Mucosa of rectum (tissue), 2 donors: ENCODE measurements around the gene DUSP28.
A peak's percentile ranks its signal among the peaks of the same experiment; 100 is the strongest.
"Not testable (repeated sequence)": the region's sequence is repeated elsewhere in the genome, so short reads cannot be mapped to it uniquely, and the experiment has no call there.

Experiments used
- H3K27ac ChIP-seq, 2 donors: one replicate each; pipeline ENCODE4 v1.7.0; 2013; ENCODE audit warnings: inconsistent platforms in 2 of 2, low read depth in 2 of 2, low read length in 2 of 2
- H3K27me3 ChIP-seq, 2 donors: one replicate each; pipeline ENCODE4 v1.7.0; 2013; ENCODE audit warnings: low read length in 2 of 2; ENCODE audit not compliant: control insufficient read depth in 2 of 2, insufficient read depth in 2 of 2
- H3K36me3 ChIP-seq, 2 donors: one replicate each; pipeline ENCODE4 v1.7.0; 2013; ENCODE audit warnings: low read length in 2 of 2; ENCODE audit not compliant: control insufficient read depth in 2 of 2, insufficient read depth in 2 of 2
- H3K4me1 ChIP-seq, 2 donors: one replicate each; pipeline ENCODE4 v1.7.0; 2013; ENCODE audit warnings: low read length in 2 of 2, mild to moderate bottlenecking in 1 of 2; ENCODE audit not compliant: control insufficient read depth in 2 of 2, insufficient read depth in 2 of 2
- H3K4me3 ChIP-seq, 2 donors: one replicate each; pipeline ENCODE4 v1.7.0; 2013; ENCODE audit warnings: low read length in 2 of 2
- H3K9ac ChIP-seq, 2 donors: one replicate each; pipeline ENCODE4 v1.7.0; 2013; ENCODE audit warnings: low read length in 2 of 2, low read depth in 1 of 2, mild to moderate bottlenecking in 1 of 2
- H3K9me3 ChIP-seq, 2 donors: one replicate each; pipeline ENCODE4 v1.7.0; 2013; ENCODE audit warnings: low read length in 2 of 2; ENCODE audit not compliant: control insufficient read depth in 2 of 2
- donor health status: healthy.
- donor health status: Normal muscosa, but diverticular disease.

DUSP28 gene

DNA sequence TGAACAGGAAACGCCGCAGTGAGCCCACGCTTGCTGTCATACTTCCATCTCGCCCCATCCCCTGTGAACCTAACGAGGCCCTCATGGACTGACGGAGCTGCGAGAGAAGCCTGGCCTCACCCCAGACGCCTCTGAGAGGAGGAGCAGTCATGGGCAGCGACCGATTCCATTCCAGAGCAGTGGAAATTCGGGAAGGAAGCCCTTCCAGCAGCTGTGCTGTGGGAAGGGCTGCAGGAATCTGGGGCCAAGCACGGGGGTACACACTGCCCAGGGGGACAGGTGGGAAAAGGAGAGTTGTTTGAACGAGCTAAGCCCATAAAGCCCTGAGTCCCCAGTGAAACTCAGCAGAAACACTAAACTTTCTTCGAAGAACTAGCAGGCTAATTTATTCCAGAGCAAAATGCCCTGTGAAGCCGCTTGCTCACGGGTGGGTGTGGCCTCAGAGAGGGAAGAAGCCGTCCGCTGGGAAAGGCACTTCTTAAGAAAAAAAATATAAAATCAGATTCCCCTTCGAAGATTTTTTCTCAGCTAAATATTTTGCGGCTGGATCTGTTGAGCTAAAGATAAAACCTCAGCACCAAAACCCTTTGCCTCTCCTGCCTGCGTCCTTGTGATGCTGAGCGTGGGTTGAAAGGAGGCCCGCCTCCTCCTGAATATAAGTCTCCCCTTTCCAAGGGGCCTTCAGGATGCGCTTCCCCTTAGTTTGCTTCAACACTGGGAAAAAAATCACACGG is 40.6 kb upstream of the DUSP28 start:
- Histone ChIP-seq H3K27me3 (no peaks in the 10 kb centered on the region), H3K9me3 (no peaks in the 10 kb centered on the region), H3K9ac (no peak overlapping the region), H3K27ac (no peak overlapping the region), H3K4me1 (no peaks in the 10 kb centered on the region), H3K4me3 (peak overlapping the region in 1 of 2 donors; percentile 26), H3K36me3 (peaks cover 16 to 19% of the 10 kb centered on the region in 2 donors)

DNA sequence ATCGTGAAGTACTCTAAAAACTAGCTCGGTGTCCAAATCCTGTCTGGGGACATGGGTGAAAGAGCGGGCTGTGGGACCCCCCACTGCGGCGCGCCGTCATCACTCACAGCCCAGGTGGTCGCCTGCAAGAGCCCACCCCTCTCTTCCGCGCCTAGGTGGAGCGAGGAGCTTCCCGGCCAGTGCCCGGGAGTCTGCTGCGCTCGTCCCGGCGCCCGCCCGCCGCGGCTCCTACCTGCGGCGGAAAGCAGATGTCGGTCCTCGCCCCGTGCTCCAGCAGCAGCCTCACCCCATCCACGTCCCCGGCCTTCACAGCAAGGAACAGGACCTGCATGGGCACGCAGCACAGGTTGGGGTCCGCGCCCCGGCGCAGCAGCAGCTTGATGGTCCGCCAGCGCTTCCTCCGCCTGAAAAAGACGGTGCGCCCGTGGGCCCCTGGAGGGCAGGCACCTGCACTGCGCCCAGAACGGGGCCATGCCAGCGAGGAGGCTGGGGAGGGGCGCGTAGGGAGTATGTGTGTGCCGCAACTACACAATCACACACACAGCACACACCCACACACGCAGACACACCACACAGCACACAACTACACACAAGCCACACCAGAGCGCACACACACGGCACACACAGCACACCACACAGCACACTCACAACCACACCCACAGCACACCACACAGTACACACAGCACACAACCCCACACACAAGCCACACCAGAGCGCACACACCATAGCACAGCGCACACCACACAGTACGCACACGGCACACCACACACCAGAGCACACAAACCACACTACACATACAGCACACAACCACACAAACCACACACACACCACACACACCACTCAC is 39.8 kb upstream of the DUSP28 start:
- Histone ChIP-seq H3K27me3 (no peaks in the 10 kb centered on the region), H3K9ac (no peak overlapping the region), H3K4me3 (no peak overlapping the region)

GRCh38 chr2:240520974-240521350 is 39.2 kb upstream of the DUSP28 start:
- no peak overlapping the region for H3K27ac ChIP-seq
- H3K4me1 ChIP-seq, result no peaks in the 10 kb centered on the region
- H3K36me3 ChIP-seq, result peaks cover 19 to 30% of the 10 kb centered on the region in 2 donors
- H3K27me3 ChIP-seq, result no peaks in the 10 kb centered on the region
- H3K9me3 ChIP-seq, result peaks cover 4 to 11% of the 10 kb centered on the region in 2 donors
- no peak overlapping the region for H3K9ac ChIP-seq
- H3K4me3 ChIP-seq, result no peak overlapping the region

More for the DNA sequence above, 39.8 kb upstream of the DUSP28 start:
- Histone ChIP-seq H3K4me1 (no peaks in the 10 kb centered on the region), H3K27ac (no peak overlapping the region), H3K9me3 (peaks cover 3 to 6% of the 10 kb centered on the region in 2 donors), H3K36me3 (peaks cover 16 to 24% of the 10 kb centered on the region in 2 donors)

DNA sequence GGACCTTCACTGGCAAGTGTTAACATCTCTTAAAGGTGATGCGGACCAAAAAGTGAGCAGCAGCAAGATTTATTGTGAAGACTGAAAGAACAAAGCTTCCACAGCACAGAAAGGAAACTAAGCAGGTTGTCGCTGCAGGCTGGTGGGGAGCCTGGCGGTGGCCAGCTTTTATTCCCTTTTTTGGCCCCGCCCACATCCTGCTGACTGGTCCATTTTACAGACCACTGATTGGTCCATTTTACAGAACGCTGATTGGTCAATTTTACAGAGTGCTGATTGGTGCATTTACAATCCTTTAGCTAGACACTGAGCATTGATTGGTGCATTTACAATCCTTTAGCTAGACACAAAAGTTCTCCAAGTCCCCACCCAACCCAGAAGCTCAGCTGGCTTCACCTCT is 38.3 kb upstream of the DUSP28 start:
- not testable (repeated sequence) for H3K27me3 ChIP-seq, H3K27ac ChIP-seq, H3K9ac ChIP-seq, H3K4me3 ChIP-seq, H3K4me1 ChIP-seq
- Histone ChIP-seq H3K36me3 (peaks cover 20 to 35% of the 10 kb centered on the region in 2 donors), H3K9me3 (peaks cover 7 to 17% of the 10 kb centered on the region in 2 donors)

- Histone ChIP-seq H3K27ac (no peak overlapping the region), H3K4me3 (no peak overlapping the region), H3K27me3 (no peaks in the 10 kb centered on the region), H3K9me3 (peaks cover 7 to 17% of the 10 kb centered on the region in 2 donors), H3K9ac (no peak overlapping the region), H3K36me3 (peaks cover 20 to 35% of the 10 kb centered on the region in 2 donors), H3K4me1 (no peaks in the 10 kb centered on the region)
These were observed 37.8 kb upstream of the DUSP28 start for GRCh38 chr2:240522406-240522805.

DNA sequence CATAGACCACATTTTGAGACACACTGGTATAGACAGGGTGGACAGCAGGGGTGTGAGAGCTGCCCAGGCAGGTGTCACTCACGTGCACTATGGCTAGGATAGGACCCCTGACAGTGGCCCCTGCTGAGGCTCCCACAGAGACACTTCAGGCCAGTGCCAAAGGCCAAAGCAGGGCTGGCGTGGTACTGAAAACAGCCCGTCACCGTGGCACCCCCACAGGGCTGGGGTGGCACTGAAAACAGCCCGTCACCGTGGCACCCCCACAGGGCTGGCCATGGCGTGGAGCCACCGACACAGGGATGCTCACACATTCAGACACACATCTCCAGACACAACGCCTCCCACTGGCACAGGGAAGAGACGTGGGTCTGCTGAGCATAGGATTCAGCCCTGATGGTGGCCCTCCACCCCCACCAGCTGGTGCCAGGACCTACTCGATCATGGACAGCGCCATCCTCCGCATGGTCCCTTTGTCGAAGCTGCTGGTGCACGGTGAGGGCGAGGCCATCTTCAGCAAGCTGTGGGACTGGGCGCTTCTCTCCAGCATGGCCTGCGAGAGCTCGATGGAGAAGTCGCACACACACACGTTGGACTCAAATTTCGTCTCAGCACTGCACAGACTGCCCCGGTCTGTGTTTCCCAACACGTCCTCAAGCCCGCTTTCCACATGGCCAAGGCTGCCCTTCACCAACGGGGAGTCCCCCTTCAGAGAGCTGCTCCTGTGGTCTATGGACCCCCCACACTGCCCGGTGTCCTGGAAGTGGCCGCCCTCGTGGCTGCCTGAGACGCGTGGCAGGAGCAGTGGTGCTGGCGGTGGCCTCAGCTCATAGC is 36.5 kb upstream of the DUSP28 start:
- no peaks in the 10 kb centered on the region for H3K27me3 ChIP-seq
- H3K4me3 ChIP-seq, result no peak overlapping the region
- H3K9ac ChIP-seq, result no peak overlapping the region
- H3K4me1 ChIP-seq, result no peaks in the 10 kb centered on the region
- no peak overlapping the region for H3K27ac ChIP-seq
- peaks cover 20 to 37% of the 10 kb centered on the region in 2 donors for H3K36me3 ChIP-seq
- peaks cover 7 to 17% of the 10 kb centered on the region in 2 donors for H3K9me3 ChIP-seq

- Histone ChIP-seq H3K27ac (no peak overlapping the region), H3K4me3 (no peak overlapping the region), H3K36me3 (peaks cover 23 to 44% of the 10 kb centered on the region in 2 donors), H3K27me3 (no peaks in the 10 kb centered on the region), H3K9ac (no peak overlapping the region), H3K4me1 (no peaks in the 10 kb centered on the region), H3K9me3 (peaks cover 7 to 17% of the 10 kb centered on the region in 2 donors)
These were observed 35.0 kb upstream of the DUSP28 start for GRCh38 chr2:240524963-240525718.

DNA sequence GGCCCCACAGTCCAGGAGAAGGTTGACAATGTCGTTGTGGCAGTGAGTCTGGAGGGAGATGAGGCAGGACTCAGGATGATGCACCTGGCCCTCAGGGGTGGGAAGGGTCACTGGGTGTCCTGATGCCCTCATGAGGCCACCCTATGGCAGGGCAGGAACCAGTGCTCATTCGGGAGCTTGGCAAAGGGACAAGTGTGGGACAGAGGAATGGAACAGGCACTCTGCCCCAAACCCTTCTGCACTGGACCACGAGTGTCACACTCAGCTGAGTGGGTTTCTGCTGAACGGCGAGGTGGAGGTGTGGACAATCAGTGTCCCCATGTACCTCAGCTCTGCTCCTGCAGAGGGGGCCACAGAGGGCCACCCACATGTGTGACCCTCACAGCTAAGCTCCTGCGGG is 34.4 kb upstream of the DUSP28 start:
- Histone ChIP-seq H3K27me3 (no peaks in the 10 kb centered on the region), H3K4me3 (no peak overlapping the region), H3K9me3 (peaks cover 7 to 17% of the 10 kb centered on the region in 2 donors), H3K9ac (no peak overlapping the region), H3K36me3 (peaks cover 25 to 44% of the 10 kb centered on the region in 2 donors), H3K27ac (no peak overlapping the region), H3K4me1 (no peaks in the 10 kb centered on the region)

- H3K4me1 ChIP-seq, result no peaks in the 10 kb centered on the region
- no peak overlapping the region for H3K9ac ChIP-seq
- H3K27me3 ChIP-seq, result no peaks in the 10 kb centered on the region
- peaks cover 7 to 17% of the 10 kb centered on the region in 2 donors for H3K9me3 ChIP-seq
- H3K4me3 ChIP-seq, result no peak overlapping the region
- H3K27ac ChIP-seq, result no peak overlapping the region
- H3K36me3 ChIP-seq, result peaks cover 28 to 48% of the 10 kb centered on the region in 2 donors
These were observed 33.6 kb upstream of the DUSP28 start for GRCh38 chr2:240526521-240526920.
